K562 (cell line): ENCODE results near the gene CEP41. TPM values are rescaled to one million over a fixed set of nuclear protein-coding genes. Genes with fewer than 3 reads are reported as not detected.

ENCODE experiments used
- ATAC-seq: fragments of 200-7000 bp; cut with Tn5 transposase; 3 replicates; pipeline ENCODE4 v1.9.1; 2020; ENCODE audit warnings: moderate library complexity
- BruUV-seq: library from RNA; stranded (reverse); fragments of 400-500 nt; replicated peaks from 2 replicates; lab custom pipeline; 2021; lab: Mats Ljungman, UMichigan
- CTCF ChIA-PET: fragments of 300-600 bp; formaldehyde crosslinking; extraction: SDS; loops from one replicate; lab custom pipeline; 2021; ENCODE audit warnings: low intra/inter-chr PET ratio; lab: Yijun Ruan, JAX
- POLR2A ChIA-PET: fragments of 300-600, 350-650 bp; sonication (Branson Sonifier 250); formaldehyde crosslinking; extraction: SDS; loops from one replicate; lab custom pipeline; 2021; ENCODE audit warnings: antibody characterized with exemption, inconsistent platforms; lab: Yijun Ruan, JAX
- DNase-seq, 4 experiments: peaks; one replicate each; pipeline versions ENCODE4 v3.0.0 to v3.0.0-alpha.2; 2011 to 2018; ENCODE audit warnings: low spot score in 3 of 4, mixed read lengths in 3 of 4; ENCODE audit errors: extremely low read depth in 1 of 4
- FAIRE-seq: peaks from 2 replicates; lab custom pipeline; 2011; peaks lifted over from hg19 to GRCh38; lab: Jason Lieb, UNC
- H2AFZ ChIP-seq: 2 replicates; pipeline ENCODE4 v1.6.0; 2011; ENCODE audit warnings: low read depth, low read length, control low read depth, inconsistent platforms
- H3K27ac ChIP-seq: fragments of 200-600 bp; 3 replicates; pipeline ENCODE4 v1.8.0; 2011; ENCODE audit warnings: low read depth, mild to moderate bottlenecking, control low read depth, inconsistent platforms, low read length, moderate library complexity, mixed read lengths; ENCODE audit errors: extremely low read depth
- H3K27me3 ChIP-seq, 2 experiments: fragments of 300-600 bp in 1 of 2; 2 replicates in 1 of 2; 3 replicates in 1 of 2; pipeline versions ENCODE4 v1.6.0 to v1.8.0; 2011; ENCODE audit warnings: inconsistent platforms in 2 of 2, low read length in 2 of 2, mild to moderate bottlenecking in 1 of 2, mixed read lengths in 1 of 2, moderate library complexity in 1 of 2; ENCODE audit not compliant: control insufficient read depth in 2 of 2, insufficient read depth in 2 of 2
- H3K36me3 ChIP-seq: fragments of 300-600 bp; 3 replicates; pipeline ENCODE4 v1.8.0; 2011; ENCODE audit warnings: mild to moderate bottlenecking, low read length, inconsistent platforms; ENCODE audit not compliant: control insufficient read depth, insufficient read depth
- H3K4me1 ChIP-seq, 2 experiments: fragments of 200-600 bp in 1 of 2; replicated peaks in 1 of 2; 2 replicates in 1 of 2; 3 replicates in 1 of 2; pipeline versions ENCODE4 v1.5.1 to v1.8.0; 2011; ENCODE audit warnings: inconsistent platforms in 2 of 2, low read length in 2 of 2, mild to moderate bottlenecking in 1 of 2, mixed read lengths in 1 of 2, moderate library complexity in 1 of 2; ENCODE audit not compliant: control insufficient read depth in 2 of 2, insufficient read depth in 2 of 2
- H3K4me2 ChIP-seq: 2 replicates; pipeline ENCODE4 v1.6.1; 2011; ENCODE audit warnings: low read length, control low read depth, inconsistent platforms, mixed read lengths; ENCODE audit not compliant: insufficient read depth
- H3K4me3 ChIP-seq: fragments of 200-600 bp; sonication (generic), shearing (Covaris generic); 2 replicates; pipeline ENCODE4 v1.5.1; 2016; ENCODE audit warnings: control low read depth, inconsistent platforms
- H3K79me2 ChIP-seq: fragments of 200-600 bp; 3 replicates; pipeline ENCODE4 v1.8.0; 2011; ENCODE audit warnings: low read length, inconsistent platforms; ENCODE audit not compliant: control insufficient read depth, insufficient read depth
- H3K9ac ChIP-seq, 2 experiments: 2 replicates each; pipeline versions ENCODE4 v1.6.0 to v1.6.1; 2011; ENCODE audit warnings: low read depth in 2 of 2, low read length in 2 of 2, control low read depth in 1 of 2, inconsistent platforms in 1 of 2, mild to moderate bottlenecking in 1 of 2, mixed read lengths in 1 of 2; ENCODE audit not compliant: insufficient read depth in 1 of 2
- H3K9me1 ChIP-seq: one replicate; pipeline ENCODE4 v1.6.0; 2011; ENCODE audit warnings: inconsistent platforms, mild to moderate bottlenecking, low read length, moderate library complexity; ENCODE audit not compliant: control insufficient read depth, insufficient read depth
- H3K9me3 ChIP-seq: replicated peaks from 2 replicates; pipeline ENCODE4 v1.5.1; 2011; ENCODE audit warnings: low read depth, low read length, inconsistent platforms; ENCODE audit not compliant: control insufficient read depth, insufficient read depth
- H4K20me1 ChIP-seq: replicated peaks from 2 replicates; pipeline ENCODE4 v1.6.1; 2011; ENCODE audit warnings: low read length, inconsistent platforms, mixed read lengths; ENCODE audit not compliant: control insufficient read depth, insufficient read depth
- EGR1 ChIP-seq: fragments of 450-650 bp; conservative IDR thresholded peaks from 2 replicates; pipeline ENCODE4 v1.6.1; 2017; ENCODE audit warnings: mild to moderate bottlenecking
- HDAC8 ChIP-seq: fragments of 450-650 bp; IDR thresholded peaks from 2 replicates; pipeline ENCODE4 v1.6.1; 2016; ENCODE audit warnings: mild to moderate bottlenecking, missing genetic modification characterization, moderate library complexity, missing compliant biosample characterization
- MNT ChIP-seq, 2 experiments: fragments of 450-650 bp; conservative IDR thresholded peaks; 2 replicates each; pipeline ENCODE4 v1.6.1; 2017; ENCODE audit warnings: mild to moderate bottlenecking in 2 of 2, moderate library complexity in 2 of 2
- NUFIP1 ChIP-seq: fragments of 450-650 bp; IDR thresholded peaks from 2 replicates; pipeline ENCODE4 v1.6.1; 2018; ENCODE audit not compliant: partially characterized antibody
- RFX1 ChIP-seq: fragments of 450-650 bp; IDR thresholded peaks from 2 replicates; pipeline ENCODE4 v1.6.1; 2016; ENCODE audit warnings: mild to moderate bottlenecking, moderate library complexity
- SIN3A ChIP-seq, 2 experiments: fragments of 150-350 bp in 1 of 2; IDR thresholded peaks; 2 replicates each; pipeline ENCODE4 v1.6.1; 2011 to 2016; ENCODE audit warnings: borderline replicate concordance in 2 of 2, low read depth in 2 of 2, low read length in 2 of 2, mild to moderate bottlenecking in 2 of 2, moderate library complexity in 2 of 2; ENCODE audit not compliant: control insufficient read depth in 1 of 2
- SNIP1 ChIP-seq: fragments of 450-650 bp; IDR thresholded peaks from 2 replicates; pipeline ENCODE4 v1.7.1; 2017; ENCODE audit warnings: low read depth, mild to moderate bottlenecking
- TGIF2 ChIP-seq: sonication (generic); formaldehyde crosslinking; IDR thresholded peaks from 2 replicates; pipeline ENCODE4 v1.8.1; 2022; ENCODE audit warnings: mild to moderate bottlenecking, missing genetic modification reagents, moderate library complexity
- ZNF239 ChIP-seq: fragments of 250-450 bp; sonication (Bioruptor Pico); IDR thresholded peaks from 2 replicates; pipeline ENCODE4 v1.4.0; 2020; ENCODE audit warnings: mild to moderate bottlenecking
- ZNF274 ChIP-seq: IDR thresholded peaks from 2 replicates; pipeline ENCODE4 v1.6.1; 2011; ENCODE audit warnings: low read depth, mild to moderate bottlenecking, low read length, moderate library complexity, borderline replicate concordance
- ZNF395 ChIP-seq: fragments of 200-800 bp; sonication (Bioruptor generic); IDR thresholded peaks from 2 replicates; pipeline ENCODE4 v1.6.1; 2017; ENCODE audit warnings: missing genetic modification characterization, missing compliant biosample characterization
- ZNF507 ChIP-seq: conservative IDR thresholded peaks from 2 replicates; pipeline ENCODE4 v1.6.1; 2017; ENCODE audit warnings: missing genetic modification characterization, missing compliant biosample characterization
- WGBS: fragments of 100-300 bp; shearing (Covaris generic); methylation state at CpG from one replicate; pipeline ENCODE4 v1.1.6; 2016; ENCODE audit warnings: low coverage, mixed read lengths; ENCODE audit not compliant: insufficient coverage; ENCODE audit errors: missing lambda C conversion rate; 5-methylcytosine and 5-hydroxymethylcytosine counted together
- in situ Hi-C: fragments of 300-500 bp; cut with MboI; formaldehyde crosslinking; loops from 4 replicates; pipeline ENCODE4 v1.15.0; 2018; ENCODE audit warnings: inconsistent platforms, mixed read lengths
- intact Hi-C: fragments of 100-400 bp; cut with micrococcal nuclease; formaldehyde crosslinking; loops from 2 replicates; pipeline ENCODE4 v1.14.2; 2022
- polyA plus RNA-seq, 8 experiments: library from polyadenylated mRNA; depleted of rRNA in 4 of 8; stranded (reverse) in 5 of 8; unstranded in 3 of 8; fragments of >200 nt; fragmentation: Nextera tagmentation in 2 of 8; fragmentation: Illumina TruSeq in 1 of 8; extraction: Ambion mirVana in 2 of 8; extraction: Trizol in 1 of 8; gene quantifications; 2 replicates each; pipeline versions ENCODE4 v1.2.1 to v1.2.3, GENCODE V29; 2011 to 2014; ENCODE audit warnings: inconsistent platforms in 1 of 8, missing spikeins in 1 of 8
- total RNA-seq, 7 experiments: library from RNA; depleted of rRNA in 6 of 7; stranded (reverse); fragments of >200 nt in 6 of 7; fragmentation: Illumina TruSeq in 2 of 7; extraction: Trizol in 2 of 7; gene quantifications; 2 replicates each; pipeline versions ENCODE4 v1.2.1 to v1.2.3, GENCODE V29; 2011 to 2021; ENCODE audit warnings: low replicate concordance in 1 of 7

The CEP41 gene
- total and polyA plus RNA-seq, 9 of the 15 experiments (the other 6 are each of a cell fraction or from before 2014, with no cell fraction given): 1.5 to 15.5 (median 6.4) TPM

- no peaks in the 10 kb centered on the region for H3K79me2 ChIP-seq
- no peak overlapping the region for H3K9ac ChIP-seq
- H3K9me1 ChIP-seq: no peaks in the 10 kb centered on the region
- DNase-seq (no peak), FAIRE-seq (no peak), ATAC-seq (no peak)
- ChIA-PET POLR2A (no interaction called here), CTCF (no interaction called here)
- peaks cover 3 to 15% of the 10 kb centered on the region in 2 experiments; a peak in 3 of 5 replicates for H3K27me3 ChIP-seq
- 32% methylated on average over 7 of the region's 7 CpGs for WGBS
- H3K36me3 ChIP-seq: no peaks in the 10 kb centered on the region
- no peak overlapping the region for H2AFZ ChIP-seq
- no TSS peak for BruUV-seq
- intact Hi-C loops: no loop called here
- peaks cover 0 to 8% of the 10 kb centered on the region in 2 experiments; a peak in 3 of 5 replicates for H3K4me1 ChIP-seq
- H3K4me2 ChIP-seq: no peak overlapping the region
- H3K9me3 ChIP-seq: no peaks in the 10 kb centered on the region
- H3K27ac ChIP-seq: no peak overlapping the region
- in situ Hi-C loops: no loop called here
- H4K20me1 ChIP-seq: no peaks in the 10 kb centered on the region
- H3K4me3 ChIP-seq: no peak overlapping the region
- TF ChIP-seq HDAC8 (tag) (no peak), RFX1 (0 out of 2 replicates have a peak, but pooled peaks have one; percentile 8)
Measured at GRCh38 chr7:130397051-130397757, 43.6 kb downstream of the CEP41 start.

- ATAC-seq (no peak), DNase-seq (no peak), FAIRE-seq (no peak)
- ChIA-PET POLR2A (interaction anchor here (0.6 to 0.7 kb wide), 2 partner anchors 21 to 27 kb away, joined by 3 read pairs; no protein-coding TSS in a partner anchor), CTCF (no interaction called here)
- no peaks in the 10 kb centered on the region for H3K9me1 ChIP-seq
- H3K4me1 ChIP-seq: peaks cover 0 to 8% of the 10 kb centered on the region in 2 experiments; a peak in 3 of 5 replicates
- H3K9ac ChIP-seq: no peak overlapping the region; a peak in 1 of 4 replicates
- peaks cover 3 to 15% of the 10 kb centered on the region in 2 experiments; a peak in 3 of 5 replicates for H3K27me3 ChIP-seq
- no peak overlapping the region for H3K4me2 ChIP-seq
- WGBS: 6% methylated on average over 3 of the region's 3 CpGs
- H3K4me3 ChIP-seq: no peak overlapping the region
- H3K79me2 ChIP-seq: no peaks in the 10 kb centered on the region
- no peaks in the 10 kb centered on the region for H3K36me3 ChIP-seq
- H4K20me1 ChIP-seq: no peaks in the 10 kb centered on the region
- H2AFZ ChIP-seq: no peak overlapping the region
- no peak overlapping the region for H3K27ac ChIP-seq
- intact Hi-C loops (no loop called here), in situ Hi-C loops (no loop called here)
- no TSS peak for BruUV-seq
- H3K9me3 ChIP-seq: no peaks in the 10 kb centered on the region
- TF ChIP-seq TGIF2 (CRISPR knock-in tag): no peak
- TF ChIP-seq SNIP1: no peak
- TF ChIP-seq NUFIP1: no peak
- no peak for TF ChIP-seq ZNF239 (CRISPR knock-in tag)
- TF ChIP-seq MNT (conservative IDR thresholded peaks at IDR 0.05): no peak
- no peak for TF ChIP-seq ZNF274
- TF ChIP-seq ZNF507: no peak
- TF ChIP-seq SIN3A (IDR thresholded peaks at IDR 0.05; ENCODE audit: borderline replicate concordance in 2 of 2, control insufficient read depth in 1 of 2, low read depth in 2 of 2, low read length in 2 of 2): no peak
- TF ChIP-seq EGR1: no peak
- no peak for TF ChIP-seq ZNF395 (CRISPR knock-in tag)
Measured at GRCh38 chr7:130396109-130396508, 44.7 kb downstream of the CEP41 start.
